ENCODE measurements around the gene SELL.

Gene SELL

DNA sequence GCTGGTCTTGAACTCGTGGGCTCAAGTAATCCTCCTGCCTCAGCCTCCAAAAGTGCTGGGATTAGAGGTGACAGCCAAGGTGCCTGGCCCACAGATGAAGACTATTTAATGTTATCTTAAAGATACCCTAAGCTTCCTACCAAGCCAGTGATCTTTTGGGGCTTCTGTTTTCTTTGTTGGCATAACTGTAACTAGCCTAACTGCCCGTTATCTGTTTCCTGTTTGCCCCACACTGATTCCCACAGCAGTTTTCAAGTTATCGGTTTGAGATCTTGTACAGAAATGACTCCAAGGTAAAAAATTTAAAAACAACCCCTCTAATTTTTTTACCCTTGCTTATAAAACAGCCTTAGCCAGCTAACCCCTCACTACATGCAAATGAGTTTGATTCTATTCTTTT lies 12.4 kb downstream of the SELL start:
- Histone ChIP-seq H3K4me3 (ENCODE audit: severe bottlenecking) (no peak overlapping the region), H3K36me3 (ENCODE audit: low read depth) (no peaks in the 10 kb centered on the region), H3K4me1 (ENCODE audit: insufficient read depth, poor library complexity, severe bottlenecking) (no peaks in the 10 kb centered on the region), H3K9me3 (ENCODE audit: severe bottlenecking) (no peaks in the 10 kb centered on the region), H3K27me3 (ENCODE audit: insufficient read depth, poor library complexity, severe bottlenecking) (no peaks in the 10 kb centered on the region), H3K27ac (ENCODE audit: poor library complexity, severe bottlenecking) (no peak overlapping the region)
- TF ChIP-seq, protein P1, sequence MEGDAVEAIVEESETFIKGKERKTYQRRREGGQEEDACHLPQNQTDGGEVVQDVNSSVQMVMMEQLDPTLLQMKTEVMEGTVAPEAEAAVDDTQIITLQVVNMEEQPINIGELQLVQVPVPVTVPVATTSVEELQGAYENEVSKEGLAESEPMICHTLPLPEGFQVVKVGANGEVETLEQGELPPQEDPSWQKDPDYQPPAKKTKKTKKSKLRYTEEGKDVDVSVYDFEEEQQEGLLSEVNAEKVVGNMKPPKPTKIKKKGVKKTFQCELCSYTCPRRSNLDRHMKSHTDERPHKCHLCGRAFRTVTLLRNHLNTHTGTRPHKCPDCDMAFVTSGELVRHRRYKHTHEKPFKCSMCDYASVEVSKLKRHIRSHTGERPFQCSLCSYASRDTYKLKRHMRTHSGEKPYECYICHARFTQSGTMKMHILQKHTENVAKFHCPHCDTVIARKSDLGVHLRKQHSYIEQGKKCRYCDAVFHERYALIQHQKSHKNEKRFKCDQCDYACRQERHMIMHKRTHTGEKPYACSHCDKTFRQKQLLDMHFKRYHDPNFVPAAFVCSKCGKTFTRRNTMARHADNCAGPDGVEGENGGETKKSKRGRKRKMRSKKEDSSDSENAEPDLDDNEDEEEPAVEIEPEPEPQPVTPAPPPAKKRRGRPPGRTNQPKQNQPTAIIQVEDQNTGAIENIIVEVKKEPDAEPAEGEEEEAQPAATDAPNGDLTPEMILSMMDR (IDR thresholded peaks at IDR 0.05; ENCODE audit: poor library complexity, severe bottlenecking), result no peak
- DNase-seq (ENCODE audit: low spot score) (no peak), ATAC-seq (ENCODE audit: low read depth) (no peak)

DNA sequence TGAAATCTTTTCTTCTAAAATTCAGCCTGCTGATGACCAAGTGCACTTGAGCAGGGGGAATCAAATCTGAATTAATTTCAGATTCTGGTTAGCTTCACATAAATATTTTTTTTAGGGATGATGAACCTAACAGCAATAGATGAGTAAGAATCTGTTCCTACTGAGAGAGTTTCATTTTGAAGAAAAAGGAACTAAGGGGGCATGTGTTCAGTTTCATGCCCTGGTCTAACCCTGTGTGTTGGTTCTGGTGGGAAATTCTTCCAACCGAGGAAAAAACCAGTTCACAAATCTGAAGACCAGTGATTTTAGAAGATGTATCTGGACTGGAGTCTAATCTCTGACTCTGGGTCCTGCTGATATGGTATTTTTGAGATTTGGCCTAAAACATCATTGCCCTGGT lies 13.7 kb downstream of the SELL start:
- TF ChIP-seq, protein P1 (IDR thresholded peaks at IDR 0.05; ENCODE audit: poor library complexity, severe bottlenecking), result no peak
- H3K4me1 ChIP-seq (ENCODE audit: insufficient read depth, poor library complexity, severe bottlenecking), result no peaks in the 10 kb centered on the region
- H3K27me3 ChIP-seq (ENCODE audit: insufficient read depth, poor library complexity, severe bottlenecking), result no peaks in the 10 kb centered on the region
- no peak for ATAC-seq (ENCODE audit: low read depth)
- DNase-seq (ENCODE audit: low spot score), result no peak
- no peak overlapping the region for H3K27ac ChIP-seq (ENCODE audit: poor library complexity, severe bottlenecking)
- H3K9me3 ChIP-seq (ENCODE audit: severe bottlenecking), result no peaks in the 10 kb centered on the region
- H3K4me3 ChIP-seq (ENCODE audit: severe bottlenecking), result no peak overlapping the region
- no peaks in the 10 kb centered on the region for H3K36me3 ChIP-seq (ENCODE audit: low read depth)

DNA sequence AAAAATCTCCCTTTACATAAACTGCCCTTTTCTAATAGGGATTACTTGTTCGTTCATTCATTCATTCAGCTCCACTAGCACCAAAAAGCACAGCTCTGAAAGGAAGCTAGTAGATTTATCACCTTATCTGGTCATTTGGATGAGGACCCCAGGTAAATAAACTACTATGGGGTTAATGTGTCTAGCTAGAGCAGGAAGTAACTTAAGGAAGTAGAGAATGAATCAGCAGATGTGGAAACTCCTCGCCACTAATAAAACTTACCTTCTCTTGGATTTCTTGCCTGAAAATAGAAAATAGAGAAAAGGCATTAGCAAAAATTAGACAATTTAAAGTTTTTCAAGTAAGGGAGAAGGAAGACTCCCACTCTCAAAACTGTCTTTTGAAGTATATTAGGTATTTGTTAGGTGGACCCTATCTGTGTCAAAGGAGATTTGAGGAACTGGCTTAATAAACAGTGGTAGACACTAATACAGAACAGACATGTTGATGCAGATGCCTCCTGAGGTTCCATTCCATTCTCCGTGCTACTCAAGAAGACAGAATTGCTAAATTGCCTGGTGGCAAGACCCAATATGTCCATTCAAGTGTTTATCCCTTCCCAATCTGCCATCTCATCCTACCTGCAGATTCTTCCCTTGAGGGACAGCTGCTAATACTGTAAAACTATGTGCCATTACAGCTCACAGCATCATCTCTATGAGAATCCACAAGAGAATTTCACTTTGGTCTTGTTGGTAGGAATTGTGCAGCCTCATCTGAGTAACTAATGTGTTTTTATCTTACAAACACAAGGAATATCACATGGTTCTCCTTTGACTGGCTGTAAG lies 14.9 kb downstream of the SELL start:
- no peak for DNase-seq (ENCODE audit: low spot score)
- H3K4me1 ChIP-seq (ENCODE audit: insufficient read depth, poor library complexity, severe bottlenecking), result no peaks in the 10 kb centered on the region
- H3K27me3 ChIP-seq (ENCODE audit: insufficient read depth, poor library complexity, severe bottlenecking), result no peaks in the 10 kb centered on the region
- no peak for ATAC-seq (ENCODE audit: low read depth)
- H3K27ac ChIP-seq (ENCODE audit: poor library complexity, severe bottlenecking), result no peak overlapping the region
- no peaks in the 10 kb centered on the region for H3K36me3 ChIP-seq (ENCODE audit: low read depth)
- TF ChIP-seq, protein P1 (IDR thresholded peaks at IDR 0.05; ENCODE audit: poor library complexity, severe bottlenecking), result no peak
- H3K9me3 ChIP-seq (ENCODE audit: severe bottlenecking), result no peaks in the 10 kb centered on the region
- H3K4me3 ChIP-seq (ENCODE audit: severe bottlenecking), result no peak overlapping the region

DNA sequence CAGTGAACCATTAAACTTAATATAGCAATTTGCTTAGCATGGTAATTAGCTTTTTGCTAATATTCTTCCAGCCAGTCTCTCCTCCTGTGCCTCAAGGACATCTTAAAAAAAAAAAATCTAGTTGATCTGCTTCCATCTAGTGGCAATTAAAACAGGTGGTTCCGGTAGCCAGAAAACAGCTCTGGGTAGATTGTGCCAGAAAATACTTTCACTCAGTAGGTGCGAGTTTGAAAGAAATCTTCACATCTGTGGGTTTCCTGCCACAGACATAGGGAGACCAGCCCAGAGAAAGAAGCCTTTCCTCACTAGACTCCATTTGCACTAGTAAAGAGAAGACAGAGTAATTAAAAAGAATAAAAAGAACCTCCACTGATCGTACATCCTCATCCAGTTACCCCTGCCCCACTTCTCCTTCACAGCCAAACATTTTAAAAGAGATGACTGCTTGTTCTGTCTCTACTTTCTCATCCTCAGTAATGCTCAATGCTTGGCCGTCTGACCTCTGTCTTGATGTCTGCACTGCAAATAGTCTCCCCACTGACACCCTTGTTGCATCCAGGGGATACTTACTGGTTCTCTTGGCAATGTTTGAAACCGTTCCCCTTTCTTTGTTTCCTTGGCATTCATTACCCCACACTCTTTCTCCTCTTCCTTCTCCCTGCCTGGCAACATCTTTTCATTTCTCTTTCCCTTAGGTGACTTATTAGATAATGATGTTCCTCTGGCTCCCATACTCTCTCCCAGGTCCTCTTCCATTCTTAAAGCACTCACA lies 16.9 kb downstream of the SELL start:
- no peak overlapping the region for H3K4me3 ChIP-seq (ENCODE audit: severe bottlenecking)
- H3K4me1 ChIP-seq (ENCODE audit: insufficient read depth, poor library complexity, severe bottlenecking), result no peaks in the 10 kb centered on the region
- no peak for DNase-seq (ENCODE audit: low spot score)
- no peaks in the 10 kb centered on the region for H3K36me3 ChIP-seq (ENCODE audit: low read depth)
- TF ChIP-seq, protein P1 (IDR thresholded peaks at IDR 0.05; ENCODE audit: poor library complexity, severe bottlenecking), result no peak
- H3K27ac ChIP-seq (ENCODE audit: poor library complexity, severe bottlenecking), result no peak overlapping the region
- no peak for ATAC-seq (ENCODE audit: low read depth)
- H3K27me3 ChIP-seq (ENCODE audit: insufficient read depth, poor library complexity, severe bottlenecking), result no peaks in the 10 kb centered on the region
- H3K9me3 ChIP-seq (ENCODE audit: severe bottlenecking), result no peaks in the 10 kb centered on the region
